Measurements from ENCODE around the gene CARMIL3. TPM values are rescaled to one million over a fixed set of nuclear protein-coding genes. Genes with fewer than 3 reads are reported as not detected.
"Not testable (repeated sequence)": the region's sequence is repeated elsewhere in the genome, so short reads cannot be mapped to it uniquely, and the experiment has no call there.

CARMIL3 gene
- total and polyA plus RNA-seq, 2 of the 8 experiments (the other 6 are each of a cell fraction or from before 2014, with no cell fraction given): 6.0 to 9.0 TPM

- H4K20me1 ChIP-seq (replicated peaks in 1 of 2; ENCODE audit: control insufficient read depth in 1 of 2, insufficient read depth in 2 of 2, low read length in 2 of 2); H2BK15ac ChIP-seq (ENCODE audit: low read length); H3K4me3 ChIP-seq (ENCODE audit: extremely low read depth in 1 of 4, insufficient read depth in 2 of 4, low read depth in 3 of 4, low read length in 4 of 4); H2AK5ac ChIP-seq (ENCODE audit: low read depth, low read length); H3K27ac ChIP-seq (ENCODE audit: low read depth, low read length); H3K56ac ChIP-seq (replicated peaks; ENCODE audit: insufficient read length, low read depth, low read length); H4K8ac ChIP-seq (ENCODE audit: extremely low read depth, insufficient read depth, low read length); H4K91ac ChIP-seq (replicated peaks; ENCODE audit: insufficient read length, low read length); H3K4ac ChIP-seq (replicated peaks; ENCODE audit: insufficient read length, low read depth, low read length); H3K23ac ChIP-seq (ENCODE audit: insufficient read length); H3K23me2 ChIP-seq (ENCODE audit: low read depth, low read length); H2BK20ac ChIP-seq (ENCODE audit: low read length); H3K9me3 ChIP-seq (ENCODE audit: insufficient read depth in 2 of 2, low read depth in 1 of 2, low read length in 1 of 2); H3K18ac ChIP-seq (ENCODE audit: extremely low read depth, low read length); FAIRE-seq; H2BK5ac ChIP-seq (ENCODE audit: low read depth, low read length); DNase-seq (ENCODE audit: low read depth in 1 of 2, low spot score in 2 of 2); H3K9ac ChIP-seq (replicated peaks in 1 of 4; ENCODE audit: extremely low read depth in 1 of 4, low read depth in 3 of 4, low read length in 3 of 4); H3K27me3 ChIP-seq (replicated peaks in 1 of 4; ENCODE audit: control insufficient read depth in 3 of 4, extremely low read depth in 1 of 4, insufficient read depth in 3 of 4, low read length in 3 of 4); POLR2A ChIA-PET (ENCODE audit: partially characterized antibody); H3K4me2 ChIP-seq (ENCODE audit: insufficient read depth in 1 of 2, low read depth in 2 of 2, low read length in 2 of 2); H2AFZ ChIP-seq (ENCODE audit: low read length); H3K14ac ChIP-seq (ENCODE audit: insufficient read length); H4K5ac ChIP-seq (ENCODE audit: insufficient read length, low read depth, low read length); H2BK12ac ChIP-seq (ENCODE audit: low read depth, low read length); H3K36me3 ChIP-seq (ENCODE audit: control insufficient read depth in 2 of 4, insufficient read depth in 4 of 4, low read length in 3 of 4); H3K79me2 ChIP-seq (ENCODE audit: control insufficient read depth in 1 of 2, insufficient read depth in 2 of 2, low read length in 2 of 2); H3K79me1 ChIP-seq (ENCODE audit: low read depth, low read length); H2BK120ac ChIP-seq (replicated peaks; ENCODE audit: low read depth, low read length); H3K4me1 ChIP-seq (replicated peaks in 1 of 4; ENCODE audit: control insufficient read depth in 3 of 4, insufficient read depth in 4 of 4, low read length in 3 of 4): not testable (repeated sequence)
- CTCF ChIA-PET (ENCODE audit: partially characterized antibody): interaction anchor here (0.9 to 2.2 kb wide), 4 partner anchors 14 to 49 kb away, joined by 3 to 9 read pairs (median 3); no protein-coding TSS in a partner anchor
- WGBS, 2 experiments (ENCODE audit: extremely low coverage in 1 of 2, insufficient coverage in 1 of 2, insufficient read length in 1 of 2, insufficient replicate concordance in 2 of 2, low coverage in 1 of 2, low lambda C conversion rate in 2 of 2, missing lambda C conversion rate in 1 of 2): 78% methylated on average over 3 of the region's 3 CpGs; no CpG with 5 or more reads in 1 of the 2 experiments
Measured at GRCh38 chr14:24020520-24020919, 31.3 kb upstream of the CARMIL3 start.

DNA sequence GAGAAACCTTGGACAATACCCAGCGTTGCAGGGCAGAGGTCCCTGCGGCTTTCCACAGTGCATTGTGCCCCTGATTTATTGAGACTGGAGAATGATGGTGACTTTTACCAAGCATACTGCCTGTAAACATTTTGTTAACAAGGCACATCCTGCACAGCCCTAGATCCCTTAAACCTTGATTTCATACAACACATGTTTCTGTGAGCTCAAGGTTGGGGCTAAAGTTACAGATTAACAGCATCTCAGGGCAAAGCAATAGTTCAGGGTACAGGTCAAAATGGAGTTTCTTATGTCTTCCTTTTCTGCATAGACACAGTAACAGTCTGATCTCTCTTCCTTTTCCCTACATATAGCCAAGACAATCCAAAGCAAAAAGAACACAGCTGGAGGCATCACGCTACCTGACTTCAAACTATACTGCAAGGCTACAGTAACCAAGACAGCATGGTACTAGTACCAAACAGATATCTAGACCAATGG lies 26.8 kb upstream of the CARMIL3 start:
- WGBS, 2 experiments (ENCODE audit: extremely low coverage in 1 of 2, insufficient coverage in 1 of 2, insufficient read length in 1 of 2, insufficient replicate concordance in 2 of 2, low coverage in 1 of 2, low lambda C conversion rate in 2 of 2, missing lambda C conversion rate in 1 of 2): 88% methylated on average over 3 of the region's 3 CpGs; no CpG with 5 or more reads in 1 of the 2 experiments
- DNase-seq (ENCODE audit: low read depth in 1 of 2, low spot score in 2 of 2); H3K9ac ChIP-seq (replicated peaks in 1 of 4; ENCODE audit: extremely low read depth in 1 of 4, low read depth in 3 of 4, low read length in 3 of 4); CTCF ChIA-PET (ENCODE audit: partially characterized antibody); FAIRE-seq; H2BK20ac ChIP-seq (ENCODE audit: low read length); H3K18ac ChIP-seq (ENCODE audit: extremely low read depth, low read length); H3K23ac ChIP-seq (ENCODE audit: insufficient read length); H3K4me1 ChIP-seq (replicated peaks in 1 of 4; ENCODE audit: control insufficient read depth in 3 of 4, insufficient read depth in 4 of 4, low read length in 3 of 4); H3K4me3 ChIP-seq (ENCODE audit: extremely low read depth in 1 of 4, insufficient read depth in 2 of 4, low read depth in 3 of 4, low read length in 4 of 4); H2BK15ac ChIP-seq (ENCODE audit: low read length); H3K9me3 ChIP-seq (ENCODE audit: insufficient read depth in 2 of 2, low read depth in 1 of 2, low read length in 1 of 2); H3K36me3 ChIP-seq (ENCODE audit: control insufficient read depth in 2 of 4, insufficient read depth in 4 of 4, low read length in 3 of 4); H3K23me2 ChIP-seq (ENCODE audit: low read depth, low read length); H2AFZ ChIP-seq (ENCODE audit: low read length); POLR2A ChIA-PET (ENCODE audit: partially characterized antibody); H3K4me2 ChIP-seq (ENCODE audit: insufficient read depth in 1 of 2, low read depth in 2 of 2, low read length in 2 of 2); H3K14ac ChIP-seq (ENCODE audit: insufficient read length); H2AK5ac ChIP-seq (ENCODE audit: low read depth, low read length); H2BK5ac ChIP-seq (ENCODE audit: low read depth, low read length); H3K79me2 ChIP-seq (ENCODE audit: control insufficient read depth in 1 of 2, insufficient read depth in 2 of 2, low read length in 2 of 2); H4K20me1 ChIP-seq (replicated peaks in 1 of 2; ENCODE audit: control insufficient read depth in 1 of 2, insufficient read depth in 2 of 2, low read length in 2 of 2); H3K27ac ChIP-seq (ENCODE audit: low read depth, low read length); H2BK120ac ChIP-seq (replicated peaks; ENCODE audit: low read depth, low read length); H3K27me3 ChIP-seq (replicated peaks in 1 of 4; ENCODE audit: control insufficient read depth in 3 of 4, extremely low read depth in 1 of 4, insufficient read depth in 3 of 4, low read length in 3 of 4); H3K4ac ChIP-seq (replicated peaks; ENCODE audit: insufficient read length, low read depth, low read length); H2BK12ac ChIP-seq (ENCODE audit: low read depth, low read length); H4K8ac ChIP-seq (ENCODE audit: extremely low read depth, insufficient read depth, low read length); H4K91ac ChIP-seq (replicated peaks; ENCODE audit: insufficient read length, low read length); H4K5ac ChIP-seq (ENCODE audit: insufficient read length, low read depth, low read length); H3K79me1 ChIP-seq (ENCODE audit: low read depth, low read length); H3K56ac ChIP-seq (replicated peaks; ENCODE audit: insufficient read length, low read depth, low read length): not testable (repeated sequence)

Data from H1 (cell line).